A673 (cell line): Measurements from ENCODE around the gene CDK14.

Experiments used
- CTCF ChIP-seq: fragments of 300-800, 200-600 bp; sonication (generic); conservative IDR thresholded peaks from 2 replicates; pipeline ENCODE4 v1.5.1; 2017; ENCODE audit warnings: low read depth, mild to moderate bottlenecking, antibody characterized with exemption, low read length, moderate library complexity, mixed read lengths
- EZH2 ChIP-seq: fragments of 200-600 bp; sonication (generic); IDR thresholded peaks from 2 replicates; pipeline ENCODE4 v1.6.1; 2017; ENCODE audit warnings: borderline replicate concordance, low read depth, mild to moderate bottlenecking, mixed read lengths, antibody characterized with exemption, low read length; ENCODE audit not compliant: poor library complexity, severe bottlenecking

DNA sequence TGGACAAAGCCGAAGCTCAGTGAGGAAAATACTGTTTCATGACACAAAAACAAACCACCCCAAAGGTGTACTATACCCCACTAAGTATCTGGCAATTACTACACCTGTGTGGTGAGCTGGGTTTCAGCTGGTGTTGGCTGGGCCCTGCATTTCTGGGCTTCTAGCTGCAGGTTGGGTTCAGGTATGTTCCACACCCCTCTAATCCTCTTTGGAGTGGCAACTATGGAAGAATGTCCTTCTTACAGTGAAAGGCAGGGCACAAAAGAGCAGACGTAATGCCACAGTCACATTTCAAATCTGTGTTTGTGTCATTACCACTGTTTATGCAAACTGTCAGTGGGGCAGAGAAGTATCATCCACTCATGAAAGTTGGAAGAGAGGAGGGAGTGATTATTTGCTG is 466.6 kb downstream of the CDK14 start:
- TF ChIP-seq CTCF = no peak
- no peak for TF ChIP-seq EZH2
